Skeletal muscle satellite cell (primary cell): ENCODE results near the gene SLFN13. TPM values are rescaled to one million over a fixed set of nuclear protein-coding genes. Genes with fewer than 3 reads are reported as not detected.

Experiments used
- H3K27me3 ChIP-seq: 2 replicates; pipeline ENCODE4 v1.7.0; 2013; ENCODE audit warnings: low read length; ENCODE audit not compliant: control insufficient read depth, insufficient read depth
- H3K36me3 ChIP-seq: 2 replicates; pipeline ENCODE4 v1.7.0; 2013; ENCODE audit warnings: mild to moderate bottlenecking, control low read depth, low read length; ENCODE audit not compliant: insufficient read depth
- H3K4me1 ChIP-seq: 2 replicates; pipeline ENCODE4 v1.7.0; 2013; ENCODE audit warnings: low read length; ENCODE audit not compliant: control insufficient read depth, insufficient read depth
- H3K4me2 ChIP-seq: 2 replicates; pipeline ENCODE4 v1.7.0; 2013; ENCODE audit warnings: mild to moderate bottlenecking, low read length
- H3K4me3 ChIP-seq: 2 replicates; pipeline ENCODE4 v1.7.0; 2013; ENCODE audit warnings: low read length
- H3K9ac ChIP-seq: 2 replicates; pipeline ENCODE4 v1.7.0; 2013; ENCODE audit warnings: mild to moderate bottlenecking, low read depth, low read length, moderate library complexity
- H3K9me3 ChIP-seq: replicated peaks from 2 replicates; pipeline ENCODE4 v1.7.0; 2013; ENCODE audit warnings: mild to moderate bottlenecking, control low read depth, low read length
- total RNA-seq: library from RNA; depleted of rRNA; stranded (reverse); fragments of >200 nt; gene quantifications from 2 replicates; pipeline ENCODE4 v1.2.3, GENCODE V29; 2012; rRNA removed

Gene SLFN13, protein sequence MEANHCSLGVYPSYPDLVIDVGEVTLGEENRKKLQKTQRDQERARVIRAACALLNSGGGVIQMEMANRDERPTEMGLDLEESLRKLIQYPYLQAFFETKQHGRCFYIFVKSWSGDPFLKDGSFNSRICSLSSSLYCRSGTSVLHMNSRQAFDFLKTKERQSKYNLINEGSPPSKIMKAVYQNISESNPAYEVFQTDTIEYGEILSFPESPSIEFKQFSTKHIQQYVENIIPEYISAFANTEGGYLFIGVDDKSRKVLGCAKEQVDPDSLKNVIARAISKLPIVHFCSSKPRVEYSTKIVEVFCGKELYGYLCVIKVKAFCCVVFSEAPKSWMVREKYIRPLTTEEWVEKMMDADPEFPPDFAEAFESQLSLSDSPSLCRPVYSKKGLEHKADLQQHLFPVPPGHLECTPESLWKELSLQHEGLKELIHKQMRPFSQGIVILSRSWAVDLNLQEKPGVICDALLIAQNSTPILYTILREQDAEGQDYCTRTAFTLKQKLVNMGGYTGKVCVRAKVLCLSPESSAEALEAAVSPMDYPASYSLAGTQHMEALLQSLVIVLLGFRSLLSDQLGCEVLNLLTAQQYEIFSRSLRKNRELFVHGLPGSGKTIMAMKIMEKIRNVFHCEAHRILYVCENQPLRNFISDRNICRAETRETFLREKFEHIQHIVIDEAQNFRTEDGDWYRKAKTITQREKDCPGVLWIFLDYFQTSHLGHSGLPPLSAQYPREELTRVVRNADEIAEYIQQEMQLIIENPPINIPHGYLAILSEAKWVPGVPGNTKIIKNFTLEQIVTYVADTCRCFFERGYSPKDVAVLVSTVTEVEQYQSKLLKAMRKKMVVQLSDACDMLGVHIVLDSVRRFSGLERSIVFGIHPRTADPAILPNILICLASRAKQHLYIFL
- total RNA-seq, result 1.7 and 2.3 TPM in 2 replicates

DNA sequence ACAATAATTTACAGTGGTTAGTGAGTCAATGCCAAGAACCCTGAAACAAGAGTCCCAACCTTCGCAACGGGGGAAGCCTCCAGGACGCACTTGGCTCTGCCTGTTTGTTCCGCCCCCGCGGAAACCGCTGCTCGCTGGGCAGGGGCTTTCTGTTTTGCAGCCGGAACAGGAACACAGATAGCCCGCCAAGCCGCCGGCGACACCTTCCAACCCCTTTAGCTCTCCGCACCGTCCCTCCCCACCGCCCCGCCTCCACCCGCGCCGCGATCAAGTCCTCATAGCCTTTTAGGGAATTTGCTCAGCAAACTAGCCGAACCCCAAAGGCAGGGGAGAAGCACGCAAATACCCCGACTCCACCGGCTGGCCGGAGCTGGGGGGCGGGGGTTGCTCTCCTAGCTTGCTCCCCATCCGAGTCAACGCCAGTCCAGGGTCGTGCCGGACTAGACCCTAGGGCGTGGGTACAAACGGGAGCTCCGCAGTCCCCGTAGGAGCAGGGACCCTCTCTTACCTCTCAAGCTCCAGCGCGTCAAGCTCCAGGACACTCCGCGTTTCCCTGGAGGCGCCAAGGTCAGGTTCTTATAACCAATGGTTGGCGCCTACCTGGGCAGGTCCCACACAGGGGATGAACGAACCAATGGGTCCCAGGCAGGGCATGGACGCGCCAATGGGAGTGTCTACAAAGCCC is at the start of gene SLFN13:
Gene SLFN13, minus strand, starts transcription at position 553 of the 685 bp plus-strand sequence. CDS start 3,086 bp downstream, outside the sequence.
- peak within 1 kb of the TSS; percentile 88 for H3K4me2 ChIP-seq
- H3K9ac ChIP-seq, result peak within 1 kb of the TSS; percentile 25
- no peaks in the 10 kb centered on the region for H3K36me3 ChIP-seq
- peaks cover 11% of the 10 kb centered on the region for H3K4me1 ChIP-seq
- peaks cover 75% of the 10 kb centered on the region for H3K27me3 ChIP-seq
- no peaks in the 10 kb centered on the region for H3K9me3 ChIP-seq
- H3K4me3 ChIP-seq, result peak within 1 kb of the TSS; percentile 71

DNA sequence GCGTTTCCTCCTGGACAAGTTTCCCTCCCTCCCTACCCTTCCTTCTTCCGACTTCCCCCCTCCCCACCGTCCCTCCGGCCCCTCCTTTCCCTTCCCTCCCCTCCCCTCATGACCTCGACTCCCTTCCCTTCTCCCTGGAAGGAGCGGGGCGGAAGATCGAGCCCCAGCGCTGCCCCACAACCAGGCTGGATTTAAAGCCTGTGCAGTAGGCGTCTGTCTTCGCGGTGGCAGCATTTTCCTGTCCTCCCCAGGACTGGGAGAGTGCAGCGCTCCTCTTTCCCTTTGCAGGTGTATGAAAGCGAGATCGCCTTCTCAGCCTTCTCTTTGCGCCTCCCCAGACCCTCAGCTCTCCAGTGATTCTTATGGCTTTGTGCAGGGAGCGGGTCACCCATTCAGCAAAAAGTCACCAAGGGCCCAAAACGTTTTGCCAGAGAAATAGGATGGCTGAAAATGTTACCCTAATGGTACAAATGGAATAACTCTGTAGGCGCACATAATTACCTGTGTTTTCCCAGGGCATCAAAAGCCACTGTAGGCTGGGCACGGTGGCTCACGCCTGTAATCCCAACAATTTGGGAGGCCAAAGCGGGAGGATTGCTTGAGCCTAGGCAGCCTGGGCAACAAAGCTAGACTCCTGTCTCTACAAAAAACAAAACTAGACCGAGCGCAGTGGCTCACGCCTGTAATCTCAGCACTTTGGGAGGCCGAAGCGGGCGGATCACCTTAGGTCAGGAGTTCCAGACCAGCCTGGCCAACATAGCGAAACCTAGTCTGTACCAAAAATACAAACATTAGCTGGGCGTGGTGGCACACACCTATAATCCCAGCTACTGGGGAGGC is 48.1 kb upstream of the SLFN13 start:
- no peaks in the 10 kb centered on the region for H3K9me3 ChIP-seq
- H3K9ac ChIP-seq, result no peak overlapping the region
- H3K4me3 ChIP-seq, result no peak overlapping the region
- no peaks in the 10 kb centered on the region for H3K36me3 ChIP-seq
- H3K4me1 ChIP-seq, result no peaks in the 10 kb centered on the region
- no peak overlapping the region for H3K4me2 ChIP-seq
- peaks cover 85% of the 10 kb centered on the region for H3K27me3 ChIP-seq

DNA sequence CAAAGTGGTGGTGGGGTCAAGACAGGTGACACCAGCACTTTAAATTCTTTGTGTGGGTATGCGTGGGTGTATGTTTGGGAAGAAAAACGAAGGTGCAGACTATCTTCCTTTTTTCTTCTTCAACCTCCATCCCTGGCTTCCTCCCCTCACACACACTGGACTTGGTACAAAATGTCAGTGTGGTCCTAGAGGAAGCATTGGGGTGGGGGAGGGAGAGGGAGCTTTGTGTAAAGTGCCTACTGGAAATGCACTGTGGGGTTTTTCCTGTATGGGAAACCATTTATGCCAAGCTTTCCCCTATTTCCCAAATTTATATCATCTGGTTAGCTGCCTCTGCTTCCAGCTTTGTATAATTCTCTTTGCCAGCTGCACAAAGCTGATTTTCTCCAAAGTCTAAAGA is 44.5 kb upstream of the SLFN13 start:
- H3K36me3 ChIP-seq, result no peaks in the 10 kb centered on the region
- H3K4me2 ChIP-seq, result no peak overlapping the region
- no peaks in the 10 kb centered on the region for H3K4me1 ChIP-seq
- H3K27me3 ChIP-seq, result peaks cover 96% of the 10 kb centered on the region
- no peak overlapping the region for H3K4me3 ChIP-seq
- H3K9me3 ChIP-seq, result no peaks in the 10 kb centered on the region
- no peak overlapping the region for H3K9ac ChIP-seq

DNA sequence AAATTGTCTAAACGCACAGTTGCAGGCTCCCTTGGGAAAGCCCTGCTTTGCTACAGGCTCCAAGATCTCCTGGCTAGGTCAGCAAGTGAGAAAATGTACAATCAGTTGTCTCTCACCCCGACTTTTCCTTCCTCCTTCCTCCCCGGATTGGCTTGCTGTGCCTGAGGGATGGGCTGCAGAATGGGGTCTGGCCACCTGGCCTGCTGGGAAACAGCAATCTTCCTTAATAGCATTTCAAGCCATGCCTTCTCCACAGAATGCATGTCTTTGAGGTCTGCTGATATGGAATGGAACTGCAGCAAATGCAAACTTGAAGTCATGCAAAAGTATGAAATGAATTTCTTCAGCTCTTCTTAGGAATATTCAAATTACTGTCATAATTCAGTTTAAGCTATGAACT is 42.9 kb upstream of the SLFN13 start:
- H3K4me1 ChIP-seq, result no peaks in the 10 kb centered on the region
- H3K27me3 ChIP-seq, result peaks cover 97% of the 10 kb centered on the region
- H3K36me3 ChIP-seq, result no peaks in the 10 kb centered on the region
- H3K9me3 ChIP-seq, result no peaks in the 10 kb centered on the region
- H3K4me3 ChIP-seq, result no peak overlapping the region
- no peak overlapping the region for H3K9ac ChIP-seq
- H3K4me2 ChIP-seq, result no peak overlapping the region

DNA sequence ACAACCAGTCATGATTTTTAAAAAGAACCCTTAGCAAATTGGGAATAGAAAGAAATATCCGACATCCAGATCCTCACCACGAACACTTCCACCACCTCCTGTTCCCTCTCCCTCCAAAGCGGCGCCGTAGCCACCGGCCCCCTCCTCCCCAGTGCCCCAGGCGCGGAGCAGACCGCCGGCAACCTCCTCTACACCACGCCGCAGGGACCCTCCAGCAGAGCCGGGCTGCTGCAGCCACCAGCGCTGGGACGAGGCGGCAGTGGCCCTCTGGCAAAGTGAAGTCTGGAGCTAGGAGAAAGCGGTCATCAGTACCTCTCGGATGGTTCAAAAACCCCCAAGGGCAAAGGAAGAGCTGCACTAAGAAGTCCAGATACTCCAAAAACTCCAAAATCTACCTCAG is 41.4 kb upstream of the SLFN13 start:
- H3K9ac ChIP-seq, result no peak overlapping the region
- no peaks in the 10 kb centered on the region for H3K36me3 ChIP-seq
- peaks cover 97% of the 10 kb centered on the region for H3K27me3 ChIP-seq
- H3K4me1 ChIP-seq, result no peaks in the 10 kb centered on the region
- no peak overlapping the region for H3K4me3 ChIP-seq
- no peak overlapping the region for H3K4me2 ChIP-seq
- H3K9me3 ChIP-seq, result no peaks in the 10 kb centered on the region

DNA sequence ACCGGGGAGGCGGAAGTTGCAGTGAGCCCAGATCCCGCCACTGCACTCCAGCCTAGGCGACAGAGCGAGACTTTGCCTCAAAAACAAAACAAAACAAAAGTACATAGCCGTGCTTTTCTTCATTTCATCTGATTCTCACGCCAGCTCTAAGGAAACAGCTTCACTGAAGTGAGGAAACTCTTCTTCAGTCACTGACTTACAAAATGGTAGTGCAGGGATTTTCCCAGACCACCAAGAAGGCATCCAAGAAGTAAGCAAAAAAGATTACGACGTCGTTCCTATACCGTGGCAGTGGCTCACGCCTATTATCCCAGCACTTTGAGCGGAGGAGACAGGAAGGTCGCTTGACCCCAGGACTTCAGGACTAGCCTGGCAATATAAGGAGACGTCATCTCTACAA is 40.4 kb upstream of the SLFN13 start:
- H3K4me2 ChIP-seq, result no peak overlapping the region
- no peaks in the 10 kb centered on the region for H3K36me3 ChIP-seq
- no peaks in the 10 kb centered on the region for H3K4me1 ChIP-seq
- H3K9ac ChIP-seq, result no peak overlapping the region
- H3K27me3 ChIP-seq, result peaks cover 92% of the 10 kb centered on the region
- no peak overlapping the region for H3K4me3 ChIP-seq
- H3K9me3 ChIP-seq, result no peaks in the 10 kb centered on the region

DNA sequence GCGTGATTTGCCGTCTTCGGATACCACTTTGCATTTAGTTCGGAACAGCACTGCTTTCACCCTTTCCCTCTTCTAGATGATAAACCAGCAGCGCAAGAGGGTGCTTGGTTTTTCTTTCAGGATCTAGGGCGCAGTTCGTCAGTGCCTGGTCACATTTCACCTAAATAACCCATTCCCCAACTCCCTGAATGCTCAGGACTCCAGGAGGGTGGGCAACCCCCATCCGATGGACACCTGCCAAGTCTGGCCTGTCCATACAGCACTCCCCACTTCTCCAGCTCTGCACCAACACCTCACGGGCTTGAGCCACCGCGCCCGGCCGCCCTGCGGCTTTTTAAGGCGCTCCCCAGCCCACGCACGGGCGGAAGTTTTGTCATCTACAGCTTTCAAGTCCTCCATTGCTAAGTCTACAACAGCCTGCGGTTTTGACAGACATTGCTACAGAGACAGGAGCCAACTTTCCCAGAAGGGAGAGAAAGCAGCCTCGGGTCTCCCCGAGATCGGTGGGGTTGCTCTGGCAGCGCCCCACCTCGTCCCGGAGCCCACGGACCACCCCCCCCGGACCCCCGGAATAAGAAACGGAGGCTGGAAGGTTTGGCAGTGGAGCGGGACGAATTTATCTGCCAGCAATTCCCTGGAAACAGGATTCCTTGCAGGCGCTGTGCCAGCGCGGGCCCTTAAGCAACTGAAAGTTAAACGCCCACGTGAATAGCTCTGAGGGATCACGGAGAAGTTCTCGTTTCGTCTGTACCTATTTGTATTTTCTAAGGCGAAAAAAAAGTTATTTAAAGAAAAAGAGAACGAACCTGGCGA is 38.6 kb upstream of the SLFN13 start:
- Histone ChIP-seq H3K4me2 (peak overlapping the region; percentile 94), H3K9ac (no peak overlapping the region)

DNA sequence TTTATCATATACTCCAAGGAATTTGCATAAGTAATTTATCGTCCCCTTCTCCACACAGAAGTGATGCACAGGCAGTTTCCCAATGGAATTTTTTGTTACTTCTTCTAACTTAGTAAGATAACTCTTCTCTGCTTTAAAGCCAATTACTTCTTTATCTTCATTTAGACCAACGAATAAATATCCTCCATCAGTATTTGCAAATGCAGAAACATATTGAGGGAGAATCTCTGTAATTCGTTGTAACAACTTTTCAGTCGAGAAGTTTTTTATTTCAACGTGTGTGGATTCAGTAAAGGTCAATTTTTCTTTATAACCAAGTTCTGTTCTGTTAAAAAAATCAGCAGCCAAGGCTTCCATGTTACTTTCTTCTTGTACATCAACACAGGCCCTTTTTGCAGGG is 30.7 kb upstream of the SLFN13 start:
- Histone ChIP-seq H3K4me2 (no peak overlapping the region), H3K36me3 (no peaks in the 10 kb centered on the region), H3K9ac (no peak overlapping the region), H3K4me3 (no peak overlapping the region), H3K9me3 (no peaks in the 10 kb centered on the region), H3K4me1 (no peaks in the 10 kb centered on the region), H3K27me3 (peaks cover 55% of the 10 kb centered on the region)

More for the DNA sequence above, 38.6 kb upstream of the SLFN13 start:
- Histone ChIP-seq H3K27me3 (peaks cover 81% of the 10 kb centered on the region), H3K4me3 (peak overlapping the region; percentile 70), H3K4me1 (no peaks in the 10 kb centered on the region), H3K9me3 (no peaks in the 10 kb centered on the region), H3K36me3 (no peaks in the 10 kb centered on the region)

DNA sequence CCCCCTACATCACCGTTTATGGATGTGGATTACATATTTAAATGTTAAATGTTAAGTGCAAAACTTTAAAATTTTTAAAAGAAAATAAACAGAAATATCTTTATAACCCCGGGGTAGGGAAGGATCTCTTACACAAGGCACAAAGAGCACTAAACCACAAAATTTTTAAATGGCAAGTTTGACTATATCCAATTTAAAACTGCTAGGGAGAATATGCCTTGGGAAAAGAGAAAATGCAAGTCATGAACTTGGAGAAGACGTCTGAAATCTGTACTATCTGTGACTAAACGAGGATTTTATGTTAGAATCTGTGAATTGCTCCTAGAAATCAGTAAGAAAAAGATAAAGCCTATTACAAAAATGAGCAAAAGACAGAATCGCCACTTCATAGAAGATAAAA is 28.7 kb upstream of the SLFN13 start:
- no peaks in the 10 kb centered on the region for H3K36me3 ChIP-seq
- no peak overlapping the region for H3K4me3 ChIP-seq
- H3K9me3 ChIP-seq, result no peaks in the 10 kb centered on the region
- peaks cover 45% of the 10 kb centered on the region for H3K27me3 ChIP-seq
- H3K9ac ChIP-seq, result no peak overlapping the region
- H3K4me1 ChIP-seq, result no peaks in the 10 kb centered on the region
- H3K4me2 ChIP-seq, result no peak overlapping the region

DNA sequence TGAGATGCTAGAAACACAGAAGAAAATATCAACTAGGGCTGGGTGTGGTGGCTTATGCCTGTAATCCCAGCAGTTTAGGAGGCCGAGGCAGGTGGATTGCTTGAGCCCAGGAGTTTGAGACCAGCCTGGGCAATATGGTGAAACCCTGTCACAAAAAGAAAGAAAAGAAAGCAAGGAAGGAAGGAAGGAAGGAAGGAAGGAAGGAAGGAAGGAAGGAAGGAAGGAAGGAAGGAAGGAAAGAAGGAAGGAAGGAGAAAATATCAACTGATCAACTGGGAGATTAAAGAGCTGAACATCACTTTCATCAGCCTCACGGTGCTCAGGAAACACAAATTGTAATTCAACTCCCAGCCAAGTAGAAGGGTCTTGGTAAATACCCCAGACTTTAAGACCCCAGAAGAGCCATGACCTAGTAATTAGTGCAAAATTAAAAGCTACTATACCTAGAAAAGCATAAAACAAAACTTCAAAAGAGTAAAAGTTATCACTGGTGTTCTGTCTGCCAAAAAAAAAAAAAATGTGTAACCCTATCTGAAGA is 27.8 kb upstream of the SLFN13 start:
- H3K9ac ChIP-seq, result no peak overlapping the region
- H3K4me1 ChIP-seq, result no peaks in the 10 kb centered on the region
- no peak overlapping the region for H3K4me3 ChIP-seq
- H3K27me3 ChIP-seq, result peaks cover 45% of the 10 kb centered on the region
- H3K36me3 ChIP-seq, result no peaks in the 10 kb centered on the region
- H3K9me3 ChIP-seq, result no peaks in the 10 kb centered on the region
- no peak overlapping the region for H3K4me2 ChIP-seq
